ENCODE data around the gene KIAA0753.

The KIAA0753 gene

GRCh38 chr17:6587310-6587709 lies 53.2 kb downstream of the KIAA0753 start:
- Histone ChIP-seq H3F3A (ENCODE audit: insufficient read depth, low read length) (no peaks in the 10 kb centered on the region), H3K27ac (ENCODE audit: low read length) (no peak overlapping the region), H3K27me3 (replicated peaks; ENCODE audit: insufficient read depth, low read length) (no peaks in the 10 kb centered on the region), H3K9me2 (replicated peaks; ENCODE audit: insufficient read depth, low read length) (no peaks in the 10 kb centered on the region), H3K9ac (ENCODE audit: low read length) (no peak overlapping the region), H3K4me3 (ENCODE audit: low read length) (no peak overlapping the region), H4K20me1 (ENCODE audit: insufficient read depth, low read length) (no peaks in the 10 kb centered on the region), H3K4me1 (ENCODE audit: low read length) (no peaks in the 10 kb centered on the region), H3K9me3 (replicated peaks; ENCODE audit: insufficient read depth, low read length) (no peaks in the 10 kb centered on the region), H2AFZ (ENCODE audit: low read length) (no peak overlapping the region), H3K79me2 (ENCODE audit: low read length) (no peaks in the 10 kb centered on the region), H3K4me2 (ENCODE audit: low read depth, low read length) (no peak overlapping the region), H3K36me3 (replicated peaks; ENCODE audit: insufficient read depth, low read length) (no peaks in the 10 kb centered on the region; the same call in 1 of the 2 replicates)
- TF ChIP-seq CTCF (IDR thresholded peaks at IDR 0.05; ENCODE audit: low read length) (no peak), EZH2 (optimal IDR thresholded peaks at IDR 0.05; ENCODE audit: low read depth, low read length) (no peak), EZH2phosphoT487 (IDR thresholded peaks at IDR 0.05; ENCODE audit: low read length) (no peak)
- no peak for DNase-seq

- Histone ChIP-seq H3K4me1 (ENCODE audit: low read length) (no peaks in the 10 kb centered on the region), H3K4me2 (ENCODE audit: low read depth, low read length) (no peak overlapping the region), H3K79me2 (ENCODE audit: low read length) (no peaks in the 10 kb centered on the region), H4K20me1 (ENCODE audit: insufficient read depth, low read length) (no peaks in the 10 kb centered on the region), H3K9me2 (replicated peaks; ENCODE audit: insufficient read depth, low read length) (no peaks in the 10 kb centered on the region), H3K27me3 (replicated peaks; ENCODE audit: insufficient read depth, low read length) (no peaks in the 10 kb centered on the region), H3K9me3 (replicated peaks; ENCODE audit: insufficient read depth, low read length) (no peaks in the 10 kb centered on the region), H3K27ac (ENCODE audit: low read length) (no peak overlapping the region), H3K4me3 (ENCODE audit: low read length) (no peak overlapping the region), H3K9ac (ENCODE audit: low read length) (no peak overlapping the region), H3F3A (ENCODE audit: insufficient read depth, low read length) (no peaks in the 10 kb centered on the region), H2AFZ (ENCODE audit: low read length) (no peak overlapping the region), H3K36me3 (replicated peaks; ENCODE audit: insufficient read depth, low read length) (no peaks in the 10 kb centered on the region)
- no peak for DNase-seq
- no peak for TF ChIP-seq EZH2 (optimal IDR thresholded peaks at IDR 0.05; ENCODE audit: low read depth, low read length)
- no peak for TF ChIP-seq CTCF (IDR thresholded peaks at IDR 0.05; ENCODE audit: low read length)
- no peak for TF ChIP-seq EZH2phosphoT487 (IDR thresholded peaks at IDR 0.05; ENCODE audit: low read length)
Measured at GRCh38 chr17:6583411-6583810, 57.1 kb downstream of the KIAA0753 start.

GRCh38 chr17:6580625-6581024 lies 59.9 kb downstream of the KIAA0753 start:
- no peaks in the 10 kb centered on the region for H3F3A ChIP-seq (ENCODE audit: insufficient read depth, low read length)
- no peak for DNase-seq
- no peak overlapping the region for H3K27ac ChIP-seq (ENCODE audit: low read length)
- no peak overlapping the region for H2AFZ ChIP-seq (ENCODE audit: low read length)
- no peaks in the 10 kb centered on the region for H3K4me1 ChIP-seq (ENCODE audit: low read length)
- TF ChIP-seq EZH2 (optimal IDR thresholded peaks at IDR 0.05; ENCODE audit: low read depth, low read length) (no peak), EZH2phosphoT487 (IDR thresholded peaks at IDR 0.05; ENCODE audit: low read length) (no peak), CTCF (IDR thresholded peaks at IDR 0.05; ENCODE audit: low read length) (no peak)
- H3K27me3 ChIP-seq (replicated peaks; ENCODE audit: insufficient read depth, low read length) = no peaks in the 10 kb centered on the region
- no peaks in the 10 kb centered on the region for H3K9me2 ChIP-seq (replicated peaks; ENCODE audit: insufficient read depth, low read length)
- no peaks in the 10 kb centered on the region for H3K9me3 ChIP-seq (replicated peaks; ENCODE audit: insufficient read depth, low read length)
- H3K4me3 ChIP-seq (ENCODE audit: low read length) = no peak overlapping the region
- H3K9ac ChIP-seq (ENCODE audit: low read length) = no peak overlapping the region
- H3K36me3 ChIP-seq (replicated peaks; ENCODE audit: insufficient read depth, low read length) = no peaks in the 10 kb centered on the region
- no peak overlapping the region for H3K4me2 ChIP-seq (ENCODE audit: low read depth, low read length)
- no peaks in the 10 kb centered on the region for H3K79me2 ChIP-seq (ENCODE audit: low read length)
- H4K20me1 ChIP-seq (ENCODE audit: insufficient read depth, low read length) = no peaks in the 10 kb centered on the region

All from MM.1S (cell line).